AG20443 (cell line): ENCODE results near the gene SNAI1.
"Not testable (repeated sequence)": the region's sequence is repeated elsewhere in the genome, so short reads cannot be mapped to it uniquely, and the experiment has no call there.

Experiments used
- DNase-seq: peaks from one replicate; pipeline ENCODE4 v3.0.0; 2012; ENCODE audit warnings: low spot score, mixed read lengths

The SNAI1 gene

DNA sequence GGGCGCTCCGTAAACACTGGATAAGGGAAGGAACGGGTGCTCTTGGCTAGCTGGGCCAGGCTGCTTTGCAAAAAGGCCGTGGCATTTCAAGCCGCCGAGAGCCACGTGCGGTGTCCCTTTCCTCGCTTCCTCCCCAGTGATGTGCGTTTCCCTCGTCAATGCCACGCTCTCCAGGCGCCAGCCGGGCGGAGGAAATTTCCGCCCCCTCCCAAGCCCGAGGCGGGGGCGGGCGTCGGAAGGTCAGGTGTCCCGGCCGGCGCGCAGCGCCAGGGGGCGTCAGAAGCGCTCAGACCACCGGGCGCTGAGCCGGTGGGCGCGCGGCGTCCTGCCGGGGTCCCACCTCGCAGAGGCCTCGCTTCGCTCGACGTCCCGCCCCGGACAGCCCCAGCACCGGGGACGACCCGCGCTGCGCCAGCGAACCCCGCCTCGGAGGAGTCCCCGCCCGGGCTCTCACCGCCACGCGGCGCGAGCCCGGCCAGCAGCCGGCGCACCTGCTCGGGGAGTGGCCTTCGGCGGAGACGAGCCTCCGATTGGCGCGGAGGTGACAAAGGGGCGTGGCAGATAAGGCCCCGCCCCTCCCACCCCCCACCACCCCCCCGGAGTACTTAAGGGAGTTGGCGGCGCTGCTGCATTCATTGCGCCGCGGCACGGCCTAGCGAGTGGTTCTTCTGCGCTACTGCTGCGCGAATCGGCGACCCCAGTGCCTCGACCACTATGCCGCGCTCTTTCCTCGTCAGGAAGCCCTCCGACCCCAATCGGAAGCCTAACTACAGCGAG lies at the start of gene SNAI1:
Gene SNAI1, plus strand, starts transcription at position 635 of the 777 bp plus-strand sequence. Its CDS starts 80 bp downstream, at position 715.
- DNase-seq = peak; percentile 98

DNA sequence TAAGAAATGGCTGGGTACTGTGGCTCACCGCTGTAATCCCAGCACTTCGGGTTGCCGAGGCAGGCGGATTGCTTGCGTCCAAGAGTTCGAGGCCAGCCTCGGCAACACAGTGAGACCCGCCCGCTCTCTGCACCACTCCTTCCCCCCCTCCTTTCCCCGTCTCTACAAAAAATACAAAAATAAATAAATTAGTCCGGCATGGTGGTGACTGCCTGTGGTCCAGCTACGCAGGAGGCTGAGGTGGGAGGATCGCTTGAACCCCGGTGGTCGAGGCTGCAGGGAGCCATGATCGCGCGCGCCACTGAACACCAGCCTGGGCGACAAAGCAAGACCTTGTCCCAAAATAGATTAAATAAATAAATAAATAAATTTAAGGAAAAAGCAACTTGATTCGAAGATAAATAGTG lies 47.0 kb upstream of the SNAI1 start:
- DNase-seq = no peak

DNA sequence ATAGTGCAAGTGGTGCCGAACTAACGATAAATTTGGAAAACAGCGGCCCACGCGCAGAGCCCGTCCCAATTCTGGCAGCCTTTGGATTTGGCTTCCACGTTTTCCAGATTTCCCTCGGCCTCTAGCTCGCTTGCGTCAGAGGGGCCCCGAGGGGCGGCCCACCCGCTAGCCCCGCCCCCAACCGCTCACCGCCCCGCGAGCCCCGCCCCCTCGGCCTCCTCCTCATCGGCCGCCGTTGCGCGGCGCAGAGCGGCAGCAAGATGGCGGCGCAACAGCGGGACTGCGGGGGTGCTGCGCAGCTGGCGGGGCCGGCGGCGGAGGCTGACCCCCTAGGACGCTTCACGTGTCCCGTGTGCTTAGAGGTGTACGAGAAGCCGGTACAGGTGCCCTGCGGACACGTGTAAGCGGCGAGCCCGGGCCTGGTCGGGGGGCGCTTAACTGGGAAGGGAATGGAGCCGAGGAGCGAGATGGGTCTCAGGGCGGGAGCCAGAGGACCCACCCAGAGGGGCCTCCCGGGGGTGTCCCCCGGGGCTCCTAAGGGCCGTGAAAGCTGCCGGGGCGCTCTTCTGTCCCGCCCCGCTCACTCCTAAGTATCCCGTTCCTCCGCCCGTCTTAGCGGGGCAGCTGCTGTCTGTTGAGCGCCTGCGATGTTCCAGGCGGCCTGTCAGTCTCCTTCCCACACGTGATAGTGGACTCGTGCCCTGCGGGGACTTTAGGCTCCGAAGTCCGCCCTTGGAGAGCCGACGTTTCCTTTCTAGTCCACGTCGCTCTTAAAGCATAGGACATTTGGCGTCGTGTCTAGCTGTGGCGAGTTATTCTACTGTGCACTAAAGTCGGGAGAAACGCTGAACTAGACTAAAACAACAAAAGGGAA lies 46.4 kb upstream of the SNAI1 start, which contains the start of gene RNF114:
Gene RNF114, plus strand, starts transcription at position 245 of the 874 bp plus-strand sequence. Its CDS starts 16 bp downstream, at position 261.
- peak; percentile 99 for DNase-seq

DNA sequence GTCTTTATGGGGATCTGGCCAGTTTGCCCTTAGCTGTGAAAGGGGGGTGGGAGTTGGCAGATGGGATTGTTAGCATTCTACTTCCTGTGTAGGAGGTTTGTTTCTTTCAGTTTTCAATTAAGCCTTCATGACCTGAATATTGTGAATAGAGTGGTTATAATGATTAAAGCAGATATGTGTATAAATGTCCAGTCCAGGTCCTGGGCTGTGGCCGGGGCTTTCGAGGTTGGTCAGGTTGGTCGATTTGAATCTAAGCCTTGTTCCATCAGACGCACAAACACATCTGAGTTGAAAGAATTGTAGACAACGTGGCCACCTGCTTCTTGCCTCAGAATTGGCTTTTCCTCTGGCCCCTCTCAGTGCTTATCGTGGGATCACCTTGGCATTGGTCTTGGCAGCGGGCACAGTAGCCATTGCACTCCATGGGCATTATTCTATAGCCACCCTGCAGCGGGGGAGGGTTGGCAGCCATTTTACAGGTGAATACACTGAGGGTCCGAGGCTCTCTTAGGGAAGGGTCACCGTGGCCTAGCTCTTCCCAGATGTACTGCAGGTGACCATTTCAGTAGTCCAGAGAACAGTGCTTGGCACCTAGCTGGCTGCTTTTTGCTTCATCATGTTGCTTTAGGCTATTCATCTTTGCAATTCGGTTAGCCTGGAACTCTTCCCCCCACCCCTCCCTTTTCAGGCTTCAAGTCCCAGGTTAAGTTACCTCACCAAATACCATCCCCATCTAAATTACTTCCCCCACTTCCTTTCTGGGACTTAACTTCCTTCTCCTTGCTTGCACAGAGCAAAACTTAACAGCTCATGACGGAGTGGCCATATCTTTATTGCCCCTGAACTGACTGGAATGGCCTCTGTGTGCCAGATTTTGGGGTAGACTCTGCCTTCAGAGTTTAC lies 45.5 kb upstream of the SNAI1 start:
- DNase-seq = no peak

DNA sequence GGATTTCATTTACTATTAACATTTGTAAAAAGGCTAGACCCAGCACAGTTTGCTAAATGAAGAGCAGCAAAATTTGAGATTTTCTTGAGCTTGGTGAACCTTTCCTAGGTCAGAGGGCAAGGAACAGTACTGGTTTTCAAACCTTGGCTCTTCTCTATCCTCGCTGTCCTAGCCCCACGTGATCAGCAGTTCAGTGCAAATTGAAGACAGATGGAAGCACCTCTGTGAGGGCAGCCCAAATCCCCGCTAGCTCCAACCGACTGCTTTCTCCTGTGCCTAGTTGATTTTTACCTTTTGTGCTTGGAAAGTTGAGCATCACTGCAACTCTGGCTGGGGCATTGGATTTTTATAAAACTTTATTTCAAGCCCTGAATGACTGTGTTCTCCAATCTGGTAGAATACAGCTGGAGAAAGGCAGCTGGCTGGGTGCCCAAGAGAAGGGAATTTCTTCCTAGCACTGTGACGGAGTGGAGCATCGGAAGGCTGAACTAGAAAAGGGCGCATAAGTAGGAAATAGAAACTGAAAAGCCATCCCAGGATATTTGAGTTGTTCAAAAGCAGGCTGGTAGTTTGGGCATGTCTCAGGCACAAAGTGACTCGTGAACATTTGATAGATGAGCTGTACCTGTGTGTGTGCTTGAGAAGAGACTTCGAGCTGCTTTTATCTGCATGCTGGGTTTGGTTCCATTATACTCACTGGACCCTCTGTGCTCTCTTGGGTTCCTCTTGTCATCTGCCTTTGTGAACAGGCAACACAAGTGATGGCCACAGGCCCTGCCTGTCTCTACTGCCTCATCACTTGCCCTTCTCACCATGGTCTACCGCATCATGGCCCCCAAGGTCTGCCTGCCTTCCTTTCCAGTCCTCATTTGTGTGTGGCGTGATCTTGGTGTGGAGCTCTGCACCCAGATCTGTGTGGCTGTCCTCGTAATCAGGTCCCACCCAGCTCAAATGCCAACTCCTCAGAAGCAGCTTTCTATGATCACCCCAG lies 44.3 kb upstream of the SNAI1 start:
- DNase-seq = peak; percentile 47

DNA sequence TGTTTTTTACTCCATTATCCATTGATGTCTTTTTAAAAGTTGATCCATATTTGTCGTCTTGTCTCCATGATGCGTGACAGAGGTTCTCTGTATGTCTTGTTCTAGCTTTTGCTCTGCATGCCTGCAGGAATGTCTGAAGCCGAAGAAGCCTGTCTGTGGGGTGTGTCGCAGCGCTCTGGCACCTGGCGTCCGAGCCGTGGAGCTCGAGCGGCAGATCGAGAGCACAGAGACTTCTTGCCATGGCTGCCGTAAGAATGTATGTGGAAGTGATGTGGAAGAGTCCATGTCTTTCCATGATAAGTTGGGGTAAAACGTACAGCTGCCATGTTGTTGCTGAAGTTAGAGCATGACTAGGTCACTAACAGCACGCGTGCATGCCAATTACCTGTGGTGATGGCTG lies 41.3 kb upstream of the SNAI1 start:
- no peak for DNase-seq

DNA sequence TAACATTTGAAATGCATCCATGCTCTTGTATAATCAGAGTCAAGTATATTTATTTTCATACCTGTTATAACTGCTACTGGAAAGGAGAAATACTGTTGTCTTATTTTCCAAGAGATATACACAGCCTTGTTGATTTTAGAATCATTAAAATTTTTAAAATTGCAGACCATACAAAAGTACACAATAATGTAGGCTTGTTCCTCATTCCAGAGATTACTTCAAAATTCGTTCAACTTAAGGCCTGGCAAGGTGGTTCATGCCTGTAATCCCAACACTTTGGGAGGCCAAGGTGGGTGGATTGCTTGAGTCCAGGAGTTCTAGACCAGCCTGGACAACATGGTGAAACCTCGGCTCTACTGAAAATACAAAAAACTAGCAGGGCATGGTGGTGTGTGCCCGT lies 40.5 kb upstream of the SNAI1 start:
- no peak for DNase-seq

DNA sequence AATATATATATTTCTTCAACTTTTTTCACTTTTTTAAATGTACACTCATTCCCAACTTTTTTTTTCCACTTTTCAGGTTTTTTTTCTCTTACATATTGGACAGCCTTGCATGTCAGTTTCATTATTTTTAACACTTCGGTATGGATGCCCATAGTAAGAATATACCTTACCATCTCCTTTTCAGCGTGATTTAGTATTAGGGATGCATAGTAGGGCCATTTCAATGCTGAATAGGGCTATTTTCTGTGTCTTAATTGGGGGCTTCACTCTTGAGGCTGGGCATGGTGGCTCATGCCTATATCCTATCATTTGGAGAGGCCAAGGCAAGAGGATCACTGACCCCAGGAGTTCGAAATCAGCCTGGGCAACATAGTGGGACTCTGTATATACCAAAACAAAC lies 39.8 kb upstream of the SNAI1 start:
- no peak for DNase-seq

DNA sequence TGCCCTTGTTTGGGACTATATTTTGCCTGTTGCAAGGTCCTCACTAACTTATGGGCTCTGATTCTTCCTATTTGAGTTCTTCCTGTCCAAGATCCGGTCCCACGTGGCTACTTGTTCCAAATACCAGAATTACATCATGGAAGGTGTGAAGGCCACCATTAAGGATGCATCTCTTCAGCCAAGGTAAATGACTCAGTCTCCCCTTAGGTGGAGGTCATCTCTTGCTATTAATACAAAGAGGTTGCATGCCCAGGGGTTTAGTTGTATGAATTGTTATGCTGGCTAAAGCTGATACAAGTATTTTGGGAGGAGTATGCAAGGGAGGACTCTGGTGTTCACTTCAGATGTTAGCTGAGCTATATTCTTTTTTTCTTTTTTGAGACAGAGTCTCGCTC lies 37.5 kb upstream of the SNAI1 start:
- no peak for DNase-seq

DNA sequence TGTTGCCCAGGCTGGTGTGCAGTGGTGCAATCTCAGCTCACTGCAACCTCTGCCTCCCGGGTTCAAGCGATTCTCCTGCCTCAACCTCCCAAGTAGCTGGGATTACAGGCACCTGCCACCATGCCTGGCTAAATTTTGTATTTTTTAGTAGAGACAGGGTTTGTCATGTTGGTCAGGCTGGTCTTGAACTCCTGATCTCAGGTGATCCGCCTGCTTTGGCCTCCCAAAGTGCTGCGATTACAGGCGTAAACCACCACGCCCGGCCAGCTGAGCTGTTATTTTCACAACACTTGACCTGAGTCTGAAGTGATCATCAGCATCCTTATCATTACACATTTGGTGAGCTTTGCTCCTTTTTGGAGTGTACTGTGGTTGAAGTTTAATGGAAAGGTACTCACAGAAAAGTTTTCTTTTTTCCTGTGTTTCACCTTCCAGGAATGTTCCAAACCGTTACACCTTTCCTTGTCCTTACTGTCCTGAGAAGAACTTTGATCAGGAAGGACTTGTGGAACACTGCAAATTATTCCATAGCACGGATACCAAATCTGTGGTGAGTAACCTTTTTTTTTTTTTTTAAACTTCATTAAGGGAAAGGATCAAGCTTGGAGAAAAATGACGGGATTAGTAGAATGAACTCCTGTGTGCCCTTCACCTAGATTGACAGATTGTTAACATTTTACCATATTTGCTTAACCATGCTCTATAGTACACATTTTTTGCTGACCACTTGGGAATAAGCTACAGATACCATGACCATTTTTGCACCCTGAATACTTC lies 36.9 kb upstream of the SNAI1 start:
- no peak for DNase-seq

DNA sequence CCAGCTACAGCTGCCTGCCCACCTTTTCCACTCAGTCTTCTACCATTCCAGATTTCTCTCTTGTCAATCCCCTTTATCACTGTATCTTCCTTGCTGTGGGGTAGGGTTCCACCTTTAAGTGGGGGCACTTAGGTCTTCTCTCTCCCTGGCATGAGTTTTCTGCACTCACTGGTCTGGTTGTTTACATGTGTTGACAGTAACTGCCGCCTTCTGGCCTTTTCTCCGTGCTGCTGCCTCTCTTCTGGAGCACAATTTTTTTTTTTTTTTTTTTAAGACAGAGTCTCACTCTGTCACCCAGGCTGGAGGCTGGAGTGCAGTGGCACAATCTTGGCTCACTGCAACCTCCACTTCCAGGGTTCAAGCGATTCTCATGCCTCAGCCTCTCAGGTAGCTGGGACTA lies 34.6 kb upstream of the SNAI1 start:
- no peak for DNase-seq

DNA sequence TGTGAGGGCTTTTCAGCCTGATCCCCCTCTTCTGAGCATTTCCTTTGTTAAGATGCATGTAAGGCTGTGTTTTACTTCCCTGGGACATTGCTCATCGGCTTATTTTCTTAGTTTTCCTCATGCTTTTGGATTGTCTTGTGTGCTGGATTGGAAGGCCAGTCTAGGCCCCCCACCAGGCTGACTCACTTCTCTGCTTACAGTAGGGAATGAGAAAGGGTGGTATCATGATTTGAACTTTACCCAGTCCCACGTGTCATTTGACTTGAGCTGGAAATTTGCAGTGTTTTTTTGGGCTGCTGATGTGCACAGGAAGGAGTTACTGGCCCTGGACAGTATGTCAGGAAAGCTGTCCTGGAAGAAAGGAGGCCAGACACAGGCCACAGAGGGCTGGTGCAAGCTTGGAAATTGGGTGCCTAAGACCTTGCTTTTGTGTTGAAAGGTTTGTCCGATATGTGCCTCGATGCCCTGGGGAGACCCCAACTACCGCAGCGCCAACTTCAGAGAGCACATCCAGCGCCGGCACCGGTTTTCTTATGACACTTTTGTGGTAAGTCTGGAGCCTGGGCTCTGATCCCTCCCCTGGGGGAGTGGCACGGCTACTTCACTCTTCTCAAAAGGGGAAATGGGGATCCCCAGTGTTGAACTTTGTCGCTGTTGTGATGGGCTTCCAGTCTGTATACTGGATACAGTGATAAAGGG lies 33.8 kb upstream of the SNAI1 start:
- peak; percentile 83 for DNase-seq

DNA sequence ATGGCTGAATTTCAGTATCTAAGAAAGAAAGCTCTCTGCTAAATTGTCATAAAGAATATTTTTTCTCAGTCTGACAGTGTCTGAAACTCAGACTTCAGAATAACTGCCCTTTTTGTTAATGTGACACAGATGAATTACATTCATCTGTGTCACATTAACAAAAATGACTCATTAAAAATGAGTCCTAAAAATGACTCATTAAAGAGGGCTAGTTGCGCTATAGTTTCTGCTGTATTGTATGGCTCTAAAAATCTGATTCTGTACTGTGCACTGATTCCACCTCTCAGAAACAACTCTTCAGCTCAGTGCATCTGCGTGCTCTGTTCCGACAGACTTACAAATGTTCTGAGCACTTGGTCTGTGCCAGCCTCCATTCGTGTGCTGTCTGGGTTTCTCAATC lies 31.6 kb upstream of the SNAI1 start:
- peak; percentile 48 for DNase-seq

DNA sequence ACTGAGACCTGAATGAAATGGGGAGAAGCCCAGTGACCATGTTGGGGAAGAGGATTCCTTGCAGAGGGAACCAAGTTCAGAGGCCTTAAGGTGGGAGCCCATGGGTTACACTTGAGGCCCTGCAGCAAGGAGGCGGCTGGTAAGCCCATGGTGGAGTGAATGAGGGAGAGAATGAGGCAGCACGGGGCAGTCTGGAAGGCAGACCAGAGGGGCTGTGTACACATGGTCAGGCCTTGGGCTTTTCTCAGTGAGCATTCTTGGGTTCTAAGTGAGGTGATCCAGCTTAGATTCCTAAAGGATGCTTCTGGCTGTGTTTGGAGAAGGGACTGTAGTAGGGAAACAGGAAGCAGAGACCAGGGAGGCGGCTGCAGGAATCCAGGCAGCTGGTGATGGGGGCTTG lies 27.6 kb upstream of the SNAI1 start:
- no peak for DNase-seq

DNA sequence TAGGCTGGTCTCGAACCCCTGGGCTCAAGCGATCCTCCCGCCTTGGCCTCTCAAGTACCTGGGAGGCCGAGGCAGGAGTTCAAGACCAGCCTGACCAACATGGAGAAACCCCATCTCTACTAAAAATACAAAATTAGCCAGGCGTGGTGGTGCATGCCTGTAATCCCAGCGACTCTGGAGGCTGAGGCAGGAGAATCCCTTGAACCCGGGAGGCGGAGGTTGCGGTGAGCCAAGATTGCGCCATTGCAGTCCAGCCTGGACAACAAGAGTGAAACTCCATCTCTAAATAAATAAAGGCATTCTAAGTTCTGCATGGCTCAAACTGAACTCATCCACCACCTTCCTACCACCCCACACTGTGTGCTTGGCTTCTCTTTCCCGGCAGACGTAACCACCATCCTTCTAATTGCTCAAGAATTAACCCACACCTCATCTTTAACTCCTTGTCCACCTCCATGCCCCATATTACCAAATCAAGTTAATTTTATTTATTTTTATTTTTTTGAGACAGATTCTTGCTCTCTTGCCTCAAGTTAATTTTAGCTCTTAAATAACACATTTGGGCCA lies 26.9 kb upstream of the SNAI1 start:
- DNase-seq = not testable (repeated sequence)

DNA sequence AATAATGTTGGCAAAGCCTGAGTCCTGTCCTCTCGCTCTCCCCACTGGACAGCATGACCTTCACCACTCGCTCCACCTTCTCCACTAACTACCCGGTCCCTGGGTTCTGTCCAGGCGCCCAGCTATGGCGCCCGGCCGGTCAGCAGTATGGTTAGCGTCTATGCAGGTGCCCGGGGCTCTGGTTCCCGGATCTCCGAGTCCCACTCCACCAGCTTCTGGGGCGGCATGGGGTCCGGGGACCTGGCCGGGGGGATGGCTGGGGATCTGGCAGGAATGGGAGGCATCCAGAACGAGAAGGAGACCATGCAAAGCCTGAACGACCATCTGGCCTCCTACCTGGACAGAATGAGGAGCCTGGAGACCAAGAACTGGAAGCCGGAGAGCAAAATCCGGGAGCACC lies 26.1 kb upstream of the SNAI1 start:
- DNase-seq = no peak

DNA sequence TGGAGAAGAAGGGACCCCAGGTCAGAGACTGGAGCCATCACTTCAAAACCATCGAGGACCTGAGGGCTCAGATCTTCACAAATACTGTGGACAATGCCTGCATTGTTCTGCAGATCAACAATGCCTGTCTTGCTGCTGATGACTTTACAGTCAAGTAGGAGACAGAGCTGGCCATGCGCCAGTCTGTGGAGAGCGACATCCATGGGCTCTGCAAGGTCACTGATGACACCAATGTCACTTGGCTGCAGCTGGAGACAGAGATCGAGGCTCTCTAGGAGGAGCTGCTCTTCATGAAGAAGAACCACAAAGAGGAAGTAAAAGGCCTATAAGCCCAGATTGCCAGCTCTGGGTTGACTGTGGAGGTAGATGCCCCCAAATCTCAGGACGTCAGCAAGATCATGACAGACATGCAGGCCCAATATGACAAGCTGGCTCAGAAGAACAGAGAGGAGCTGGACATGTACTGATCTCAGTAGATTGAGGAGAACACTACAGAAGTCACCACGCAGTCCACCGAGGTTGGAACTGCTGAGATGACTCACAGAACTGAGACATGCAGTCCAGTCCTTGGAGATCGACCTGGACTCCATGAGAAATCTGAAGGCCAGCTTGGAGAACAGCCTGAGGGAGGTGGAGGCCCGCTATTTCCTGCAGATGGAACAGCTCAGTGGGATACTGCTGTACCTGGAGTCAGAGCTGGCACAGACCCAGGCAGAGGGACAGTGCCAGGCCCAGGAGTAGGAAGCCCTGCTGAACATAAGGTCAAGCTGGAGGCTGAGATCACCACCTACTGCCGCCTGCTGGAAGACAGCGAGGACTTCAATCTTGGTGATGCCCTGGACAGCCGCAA lies 25.5 kb upstream of the SNAI1 start:
- not testable (repeated sequence) for DNase-seq

DNA sequence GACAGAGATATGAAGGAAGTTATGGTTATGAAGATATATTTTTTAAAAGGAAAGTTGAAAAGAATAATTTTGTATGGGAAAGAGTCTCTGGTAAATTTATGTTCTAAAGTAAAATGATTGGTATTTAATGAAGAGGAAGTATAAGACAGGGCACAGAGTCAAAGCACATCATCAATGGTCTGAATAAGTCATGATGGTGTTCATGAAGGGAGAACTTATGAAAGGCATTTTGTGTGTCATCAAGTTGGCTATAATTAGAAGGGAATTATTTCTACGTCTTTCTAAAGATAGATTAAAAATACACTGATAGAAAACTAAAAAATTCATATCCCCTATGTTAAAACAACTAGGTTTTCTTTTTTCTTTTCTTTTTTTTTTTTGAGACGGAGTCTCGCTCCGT lies 21.4 kb upstream of the SNAI1 start:
- no peak for DNase-seq
